H1 (cell line): ENCODE measurements around the gene SELENOS. TPM values are rescaled to one million over a fixed set of nuclear protein-coding genes. Genes with fewer than 3 reads are reported as not detected.

Source experiments
- CTCF ChIA-PET: fragments of 300-600 bp; sonication (Branson Sonifier 250); formaldehyde crosslinking; loops from one replicate; lab custom pipeline; 2021; ENCODE audit not compliant: partially characterized antibody; lab: Charles Lee
- POLR2A ChIA-PET: fragments of 300-600 bp; sonication (Branson Sonifier 250); formaldehyde crosslinking; loops from one replicate; lab custom pipeline; 2021; ENCODE audit warnings: inconsistent platforms; ENCODE audit not compliant: partially characterized antibody; lab: Charles Lee
- DNase-seq, 2 experiments: peaks; one replicate each; pipeline versions ENCODE4 v3.0.0 to v3.0.0-alpha.2; 2010 to 2022; ENCODE audit warnings: low spot score in 2 of 2, low read depth in 1 of 2, mixed read lengths in 1 of 2
- FAIRE-seq: peaks from 2 replicates; lab custom pipeline; 2011; peaks lifted over from hg19 to GRCh38; lab: Jason Lieb, UNC
- H2AFZ ChIP-seq: 2 replicates; pipeline ENCODE4 v1.8.1; 2012; ENCODE audit warnings: low read length, inconsistent platforms
- H2AK5ac ChIP-seq: 2 replicates; pipeline ENCODE4 v1.6.1; 2013; ENCODE audit warnings: low read depth, low read length
- H2BK120ac ChIP-seq: replicated peaks from 2 replicates; pipeline ENCODE3; 2013; ENCODE audit warnings: low read depth, low read length, inconsistent platforms
- H2BK12ac ChIP-seq: 2 replicates; pipeline ENCODE4 v1.6.1; 2013; ENCODE audit warnings: low read depth, low read length
- H2BK15ac ChIP-seq: 2 replicates; pipeline ENCODE4 v1.6.1; 2013; ENCODE audit warnings: low read length
- H2BK20ac ChIP-seq: 2 replicates; pipeline ENCODE4 v1.6.1; 2013; ENCODE audit warnings: low read length
- H2BK5ac ChIP-seq: 2 replicates; pipeline ENCODE4 v1.6.1; 2013; ENCODE audit warnings: low read depth, low read length
- H3K14ac ChIP-seq: 2 replicates; pipeline ENCODE4 v1.6.1; 2013; ENCODE audit warnings: inconsistent platforms; ENCODE audit not compliant: insufficient read length
- H3K18ac ChIP-seq: 2 replicates; pipeline ENCODE4 v1.6.1; 2013; ENCODE audit warnings: low read length; ENCODE audit errors: extremely low read depth
- H3K23ac ChIP-seq: 2 replicates; pipeline ENCODE4 v1.6.1; 2013; ENCODE audit warnings: inconsistent platforms; ENCODE audit not compliant: insufficient read length
- H3K23me2 ChIP-seq: 2 replicates; pipeline ENCODE4 v1.6.1; 2013; ENCODE audit warnings: low read depth, low read length
- H3K27ac ChIP-seq: 2 replicates; pipeline ENCODE4 v1.6.1; 2011; ENCODE audit warnings: low read depth, low read length, inconsistent platforms
- H3K27me3 ChIP-seq, 4 experiments: replicated peaks in 1 of 4; 1 replicate in 1 of 4; 2 replicates in 3 of 4; pipeline versions ENCODE4 v1.6.1 to v1.8.1; 2011 to 2013; ENCODE audit warnings: low read length in 3 of 4, mild to moderate bottlenecking in 3 of 4, inconsistent platforms in 2 of 4, mixed read lengths in 2 of 4, moderate library complexity in 1 of 4; ENCODE audit not compliant: control insufficient read depth in 3 of 4, insufficient read depth in 3 of 4; ENCODE audit errors: extremely low read depth in 1 of 4
- H3K36me3 ChIP-seq, 4 experiments: 2 replicates each; pipeline versions ENCODE4 v1.6.1 to v1.8.1; 2011 to 2013; ENCODE audit warnings: mild to moderate bottlenecking in 4 of 4, low read length in 3 of 4, moderate library complexity in 2 of 4, control low read depth in 1 of 4, inconsistent platforms in 1 of 4; ENCODE audit not compliant: insufficient read depth in 4 of 4, control insufficient read depth in 2 of 4
- H3K4ac ChIP-seq: replicated peaks from 2 replicates; pipeline ENCODE3; 2013; ENCODE audit warnings: low read length, low read depth, mixed read lengths, inconsistent platforms; ENCODE audit not compliant: insufficient read length
- H3K4me1 ChIP-seq, 4 experiments: replicated peaks in 1 of 4; 1 replicate in 1 of 4; 2 replicates in 3 of 4; pipeline versions ENCODE4 v1.6.1 to v1.8.1; 2011 to 2013; ENCODE audit warnings: low read length in 3 of 4, inconsistent platforms in 2 of 4, mixed read lengths in 1 of 4; ENCODE audit not compliant: insufficient read depth in 4 of 4, control insufficient read depth in 3 of 4
- H3K4me2 ChIP-seq, 2 experiments: 2 replicates each; pipeline versions ENCODE4 v1.6.1 to v1.8.1; 2011 to 2013; ENCODE audit warnings: low read depth in 2 of 2, low read length in 2 of 2, control low read depth in 1 of 2, inconsistent platforms in 1 of 2, mild to moderate bottlenecking in 1 of 2; ENCODE audit not compliant: insufficient read depth in 1 of 2
- H3K4me3 ChIP-seq, 4 experiments: fragments of 200-600, 300-600 bp in 1 of 4; sonication (generic), shearing (Covaris generic), sonication (Bioruptor Twin) in 1 of 4; 2 replicates each; pipeline versions ENCODE4 v1.5.1 to v1.8.1; 2011 to 2016; ENCODE audit warnings: low read length in 4 of 4, low read depth in 3 of 4, control low read depth in 2 of 4, inconsistent platforms in 2 of 4, mild to moderate bottlenecking in 2 of 4, mixed read lengths in 1 of 4, moderate library complexity in 1 of 4; ENCODE audit not compliant: insufficient read depth in 2 of 4; ENCODE audit errors: extremely low read depth in 1 of 4
- H3K56ac ChIP-seq: replicated peaks from 2 replicates; pipeline ENCODE3; 2013; ENCODE audit warnings: low read depth, mild to moderate bottlenecking, mixed read lengths, low read length, inconsistent platforms; ENCODE audit not compliant: insufficient read length
- H3K79me1 ChIP-seq: 2 replicates; pipeline ENCODE4 v1.6.1; 2013; ENCODE audit warnings: low read depth, low read length, control low read depth
- H3K79me2 ChIP-seq, 2 experiments: 2 replicates each; pipeline versions ENCODE4 v1.6.1 to v1.8.1; 2012 to 2013; ENCODE audit warnings: low read length in 2 of 2, mild to moderate bottlenecking in 2 of 2, inconsistent platforms in 1 of 2; ENCODE audit not compliant: insufficient read depth in 2 of 2, control insufficient read depth in 1 of 2
- H3K9ac ChIP-seq, 4 experiments: replicated peaks in 1 of 4; 1 replicate in 1 of 4; 2 replicates in 3 of 4; pipeline versions ENCODE4 v1.6.1 to v1.8.1; 2011 to 2013; ENCODE audit warnings: low read depth in 3 of 4, low read length in 3 of 4, control low read depth in 2 of 4, mild to moderate bottlenecking in 2 of 4, moderate library complexity in 2 of 4, inconsistent platforms in 1 of 4; ENCODE audit errors: extremely low read depth in 1 of 4
- H3K9me3 ChIP-seq, 2 experiments: 2 replicates each; pipeline versions ENCODE4 v1.6.1 to v1.8.1; 2012 to 2013; ENCODE audit warnings: mild to moderate bottlenecking in 2 of 2, moderate library complexity in 2 of 2, control low read depth in 1 of 2, inconsistent platforms in 1 of 2, low read depth in 1 of 2, low read length in 1 of 2, mixed read lengths in 1 of 2; ENCODE audit not compliant: insufficient read depth in 2 of 2
- H4K20me1 ChIP-seq, 2 experiments: replicated peaks in 1 of 2; 2 replicates each; pipeline versions ENCODE3 to v1.8.1; 2011 to 2013; ENCODE audit warnings: inconsistent platforms in 2 of 2, low read length in 2 of 2, mild to moderate bottlenecking in 1 of 2; ENCODE audit not compliant: insufficient read depth in 2 of 2, control insufficient read depth in 1 of 2
- H4K5ac ChIP-seq: 2 replicates; pipeline ENCODE4 v1.6.1; 2013; ENCODE audit warnings: low read length, low read depth, mixed read lengths, inconsistent platforms; ENCODE audit not compliant: insufficient read length
- H4K8ac ChIP-seq: 2 replicates; pipeline ENCODE4 v1.8.0; 2013; ENCODE audit warnings: mild to moderate bottlenecking, moderate library complexity, low read length, inconsistent platforms; ENCODE audit not compliant: insufficient read depth; ENCODE audit errors: extremely low read depth
- H4K91ac ChIP-seq: replicated peaks from 2 replicates; pipeline ENCODE3; 2013; ENCODE audit warnings: low read length, mixed read lengths, inconsistent platforms; ENCODE audit not compliant: insufficient read length
- CTBP2 ChIP-seq: IDR thresholded peaks from 2 replicates; pipeline ENCODE4 v1.7.0; 2011; ENCODE audit warnings: borderline replicate concordance, mild to moderate bottlenecking, moderate library complexity, mixed read lengths, low read length; ENCODE audit not compliant: insufficient read depth, insufficient read length
- HDAC2 ChIP-seq, 2 experiments: fragments of 300-600 bp in 1 of 2; sonication (generic) in 1 of 2; IDR thresholded peaks; 2 replicates each; pipeline ENCODE4 v1.6.1; 2011 to 2012; ENCODE audit warnings: low read depth in 2 of 2, low read length in 2 of 2, mild to moderate bottlenecking in 2 of 2, moderate library complexity in 2 of 2, borderline replicate concordance in 1 of 2, inconsistent platforms in 1 of 2
- NRF1 ChIP-seq: IDR thresholded peaks from 2 replicates; pipeline ENCODE4 v1.6.1; 2011; ENCODE audit warnings: mild to moderate bottlenecking, low read depth, low read length, improper control_type of control experiment
- RBBP5 ChIP-seq: IDR thresholded peaks from 2 replicates; pipeline ENCODE4 v1.7.1; 2012; ENCODE audit warnings: low read depth, mild to moderate bottlenecking, inconsistent platforms, low read length, moderate library complexity, borderline replicate concordance
- RNF2 ChIP-seq: fragments of 200-900, 300-1000 bp; sonication (generic); IDR thresholded peaks from 2 replicates; pipeline ENCODE4 v1.7.1; 2016; ENCODE audit warnings: borderline replicate concordance, low read depth, mild to moderate bottlenecking, antibody characterized with exemption, low read length; ENCODE audit not compliant: poor library complexity, severe bottlenecking; ENCODE audit errors: missing control alignments
- RXRA ChIP-seq: IDR thresholded peaks from 2 replicates; pipeline ENCODE4 v1.6.1; 2011; ENCODE audit warnings: low read depth, mild to moderate bottlenecking, low read length, moderate library complexity; ENCODE audit not compliant: insufficient read depth
- SIN3A ChIP-seq, 2 experiments: IDR thresholded peaks in 1 of 2; conservative IDR thresholded peaks in 1 of 2; 2 replicates each; pipeline ENCODE4 v1.6.1; 2011 to 2012; ENCODE audit warnings: low read length in 2 of 2, improper control_type of control experiment in 1 of 2, low read depth in 1 of 2, mild to moderate bottlenecking in 1 of 2
- SRF ChIP-seq: IDR thresholded peaks from 2 replicates; pipeline ENCODE4 v1.6.1; 2011; ENCODE audit warnings: mild to moderate bottlenecking, low read depth, low read length, moderate library complexity
- WGBS, 2 experiments: shearing (Covaris generic) in 1 of 2; methylation state at CpG; one replicate each; pipeline versions ENCODE4 v1.1.6 to v1.1.7; 2013 to 2015; ENCODE audit warnings: low lambda C conversion rate in 2 of 2, mixed read lengths in 2 of 2, inconsistent platforms in 1 of 2, low coverage in 1 of 2, missing lambda C conversion rate in 1 of 2; ENCODE audit not compliant: insufficient replicate concordance in 2 of 2, insufficient coverage in 1 of 2, insufficient read length in 1 of 2; ENCODE audit errors: extremely low coverage in 1 of 2, missing lambda C conversion rate in 1 of 2; 5-methylcytosine and 5-hydroxymethylcytosine counted together
- polyA plus RNA-seq, 7 experiments: library from polyadenylated mRNA; depleted of rRNA in 3 of 7; stranded (reverse) in 5 of 7; unstranded in 2 of 7; fragments of >200 nt in 5 of 7; fragments of 200-250 nt in 2 of 7; gene quantifications; 1 replicate in 5 of 7; 2 replicates in 1 of 7; 4 replicates in 1 of 7; pipeline versions ENCODE4 v1.2.1 to v1.2.3, GENCODE V29; 2011 to 2013; ENCODE audit warnings: missing spikeins in 2 of 7, mixed read lengths in 2 of 7
- total RNA-seq: library from RNA; stranded (reverse); fragmentation: NEBNext Ultra II Directional; extraction: Animal tissue kit (Norgen Biotek cat#: 25700); gene quantifications from 2 replicates; pipeline ENCODE4 v1.2.1, GENCODE V29; 2021

The SELENOS gene
- total and polyA plus RNA-seq, 2 of the 8 experiments (the other 6 are each of a cell fraction or from before 2014, with no cell fraction given) = 45.1 to 46.0 TPM

DNA sequence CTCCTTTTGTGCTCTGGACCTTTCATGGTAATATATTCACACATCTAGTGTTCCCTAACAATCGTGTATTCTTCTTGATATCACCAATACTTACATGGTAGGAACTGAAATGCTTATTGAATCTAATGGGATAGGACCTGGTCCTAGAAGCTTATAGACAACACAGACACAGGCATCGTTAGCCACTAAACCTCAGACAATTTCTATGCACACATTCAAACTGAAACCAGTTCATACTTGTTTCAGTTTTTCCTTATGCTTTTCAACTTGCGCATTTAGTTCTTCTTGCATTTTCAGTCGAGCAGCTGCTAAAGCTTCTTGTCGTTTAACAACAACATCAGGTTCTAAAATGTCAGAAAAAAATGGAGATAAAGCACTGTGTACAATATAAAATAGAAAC, 2.3 kb downstream of the SELENOS start:
- H2BK120ac ChIP-seq = no peak overlapping the region
- no peaks in the 10 kb centered on the region for H3K9me3 ChIP-seq
- H3K4me1 ChIP-seq = peaks cover 0 to 3% (median 1%) of the 10 kb centered on the region in 4 experiments; a peak in 3 of 7 replicates
- no peak overlapping the region for H3K14ac ChIP-seq
- no peak overlapping the region for H3K4me2 ChIP-seq
- DNase-seq = no peak
- peaks cover 24 to 56% (median 42%) of the 10 kb centered on the region in 4 experiments for H3K36me3 ChIP-seq
- H3K23me2 ChIP-seq = peaks cover 8% of the 10 kb centered on the region
- no peak overlapping the region for H2BK15ac ChIP-seq
- peaks cover 0 to 17% of the 10 kb centered on the region in 2 experiments; a peak in 3 of 4 replicates for H3K79me2 ChIP-seq
- no peak overlapping the region for H3K9ac ChIP-seq
- H4K20me1 ChIP-seq = peaks cover 0 to 6% of the 10 kb centered on the region in 2 experiments
- no peak for TF ChIP-seq HDAC2 (IDR thresholded peaks at IDR 0.05; ENCODE audit: borderline replicate concordance in 1 of 2, low read depth in 2 of 2, low read length in 2 of 2)
- TF ChIP-seq SIN3A (conservative IDR thresholded peaks at IDR 0.05 in 1 of 2, IDR thresholded peaks at IDR 0.05 in 1 of 2; ENCODE audit: low read depth in 1 of 2, low read length in 2 of 2) = no peak
- TF ChIP-seq NRF1 = no peak
- no peak for TF ChIP-seq SRF
- no peak for TF ChIP-seq CTBP2
- TF ChIP-seq RXRA = no peak
- TF ChIP-seq RBBP5 = no peak
- no peak for TF ChIP-seq RNF2
- H3K56ac ChIP-seq = no peak overlapping the region
- H2AFZ ChIP-seq = no peak overlapping the region
- H3K4me3 ChIP-seq = no peak overlapping the region
- WGBS, 2 experiments = 87% methylated on average over 5 of the region's 5 CpGs; no CpG with 5 or more reads in 1 of the 2 experiments
- no peak overlapping the region for H4K91ac ChIP-seq
- no peak overlapping the region for H2BK20ac ChIP-seq
- H3K27me3 ChIP-seq = no peaks in the 10 kb centered on the region
- no peak overlapping the region for H3K4ac ChIP-seq
- no peak for FAIRE-seq
- H4K5ac ChIP-seq = no peak overlapping the region
- ChIA-PET POLR2A (interaction anchor here (0.9 to 1.1 kb wide), 2 partner anchors 14 to 18 kb away, joined by 3 read pairs; no protein-coding TSS in a partner anchor), CTCF (interaction anchor here (0.7 to 4.4 kb wide), 6 partner anchors 8 to 259 kb away, joined by 3 to 19 read pairs (median 3); no protein-coding TSS in a partner anchor)
- H2AK5ac ChIP-seq = no peak overlapping the region
- no peak overlapping the region for H3K27ac ChIP-seq
- H3K23ac ChIP-seq = no peak overlapping the region
- H2BK12ac ChIP-seq = no peak overlapping the region
- no peak overlapping the region for H4K8ac ChIP-seq
- H3K18ac ChIP-seq = no peak overlapping the region
- H2BK5ac ChIP-seq = no peak overlapping the region
- H3K79me1 ChIP-seq = no peaks in the 10 kb centered on the region; the same call in 1 of the 2 replicates
